Activated CD8-positive, alpha-beta T cell treated with anti-CD3 and anti-CD28 coated beads, Interleukin-2, amount 10 ng/mL, durations not matched to agents 7 days and 5 days (primary cell): ENCODE results near the gene DDRGK1. TPM values are rescaled to one million over a fixed set of nuclear protein-coding genes. Genes with fewer than 3 reads are reported as not detected.
"Not testable (repeated sequence)": the region's sequence is repeated elsewhere in the genome, so short reads cannot be mapped to it uniquely, and the experiment has no call there.

ENCODE experiments used
- ATAC-seq: fragments of 150-1000 bp; cut with Tn5 transposase; one replicate; pipeline ENCODE4 v1.10.0; 2021; ENCODE audit warnings: moderate library complexity
- CTCF ChIA-PET: fragments of 350-600 bp; sonication (Branson Sonifier 250); formaldehyde crosslinking; loops from one replicate; lab custom pipeline; 2021; ENCODE audit warnings: antibody characterized with exemption; lab: Charles Lee
- POLR2A ChIA-PET: fragments of 350-600 bp; sonication (Branson Sonifier 250); formaldehyde crosslinking; loops from one replicate; lab custom pipeline; 2021; ENCODE audit warnings: antibody characterized with exemption; lab: Charles Lee
- DNase-seq: peaks from one replicate; pipeline ENCODE4 v3.0.0-alpha.2; 2020
- H3K27ac Mint-ChIP-seq: one replicate; pipeline ENCODE4 v1.8.0; 2021; ENCODE audit warnings: mild to moderate bottlenecking, mixed read lengths
- H3K27me3 Mint-ChIP-seq: one replicate; pipeline ENCODE4 v1.8.0; 2021; ENCODE audit warnings: low read depth, mixed read lengths
- H3K36me3 Mint-ChIP-seq: one replicate; pipeline ENCODE4 v1.8.0; 2021; ENCODE audit warnings: low read depth, mixed read lengths
- H3K4me1 Mint-ChIP-seq: one replicate; pipeline ENCODE4 v1.8.0; 2021; ENCODE audit warnings: low read depth, mixed read lengths
- H3K4me3 Mint-ChIP-seq: one replicate; pipeline ENCODE4 v1.8.0; 2021; ENCODE audit warnings: mild to moderate bottlenecking, mixed read lengths
- H3K9me3 Mint-ChIP-seq: one replicate; pipeline ENCODE4 v1.8.0; 2022; ENCODE audit warnings: mixed read lengths; ENCODE audit not compliant: insufficient read depth
- total RNA-seq, 2 experiments: library from RNA; stranded (reverse); gene quantifications; one replicate each; pipeline ENCODE4 v1.2.3, GENCODE V29; 2021

The DDRGK1 gene
- total RNA-seq, 2 experiments from 2014 or later: 49.0 to 54.4 TPM

GRCh38 chr20:3192226-3193015 is 12.1 kb downstream of the DDRGK1 start:
- DNase-seq (no peak), ATAC-seq (no peak)
- no peaks in the 10 kb centered on the region for H3K27me3 Mint-ChIP-seq
- no peak overlapping the region for H3K27ac Mint-ChIP-seq
- CTCF ChIA-PET: no interaction called here
- no peaks in the 10 kb centered on the region for H3K9me3 Mint-ChIP-seq
- POLR2A ChIA-PET: interaction anchor here (2.0 kb wide), 1 partner anchor 11 kb away, joined by 9 read pairs; no protein-coding TSS in a partner anchor
- no peaks in the 10 kb centered on the region for H3K4me1 Mint-ChIP-seq
- no peak overlapping the region for H3K4me3 Mint-ChIP-seq
- peaks cover 49% of the 10 kb centered on the region for H3K36me3 Mint-ChIP-seq

- H3K9me3 Mint-ChIP-seq: no peaks in the 10 kb centered on the region
- no peak for DNase-seq
- H3K36me3 Mint-ChIP-seq: peaks cover 41% of the 10 kb centered on the region
- H3K4me3 Mint-ChIP-seq: no peak overlapping the region
- H3K27ac Mint-ChIP-seq: no peak overlapping the region
- CTCF ChIA-PET: no interaction called here
- H3K4me1 Mint-ChIP-seq: no peaks in the 10 kb centered on the region
- no peaks in the 10 kb centered on the region for H3K27me3 Mint-ChIP-seq
- POLR2A ChIA-PET: no interaction called here
- ATAC-seq: no peak
Observed at GRCh38 chr20:3190681-3191111, 13.8 kb downstream of the DDRGK1 start.

GRCh38 chr20:3189561-3190131 is 14.8 kb downstream of the DDRGK1 start:
- ATAC-seq: no peak
- CTCF ChIA-PET: no interaction called here
- no peaks in the 10 kb centered on the region for H3K27me3 Mint-ChIP-seq
- peaks cover 32% of the 10 kb centered on the region for H3K36me3 Mint-ChIP-seq
- H3K27ac Mint-ChIP-seq: no peak overlapping the region
- no peaks in the 10 kb centered on the region for H3K4me1 Mint-ChIP-seq
- no peak overlapping the region for H3K4me3 Mint-ChIP-seq
- no peak for DNase-seq
- H3K9me3 Mint-ChIP-seq: no peaks in the 10 kb centered on the region
- POLR2A ChIA-PET: no interaction called here

DNA sequence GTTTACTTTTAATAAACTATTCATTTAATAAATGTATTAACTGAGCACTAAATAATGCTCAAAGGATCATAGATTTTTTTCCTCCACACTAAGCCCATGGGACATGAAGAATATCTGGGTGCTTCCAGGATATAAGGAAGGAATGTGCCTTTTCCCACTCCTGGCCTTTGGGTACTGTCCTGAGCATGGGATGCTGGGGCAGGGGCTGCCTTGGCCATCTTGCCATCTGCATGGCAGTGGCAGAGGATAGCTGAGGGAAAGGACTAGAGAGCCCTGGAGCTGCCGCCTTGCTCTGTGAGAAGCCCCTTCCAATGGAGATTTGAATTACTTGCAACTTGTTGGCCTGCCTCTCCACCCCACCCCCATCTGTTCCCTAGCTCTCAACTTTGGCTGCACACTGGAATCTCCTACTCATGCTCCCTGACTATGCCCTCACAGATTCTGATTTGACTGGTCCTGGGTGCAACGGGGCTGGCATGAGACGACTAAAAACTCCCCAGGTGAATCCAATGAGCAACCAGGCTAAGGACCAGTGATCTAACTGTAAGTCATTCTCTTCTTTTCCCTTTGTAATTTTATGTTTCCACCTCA is 15.6 kb downstream of the DDRGK1 start:
- Mint-ChIP-seq H3K4me3 (no peak overlapping the region), H3K4me1 (no peaks in the 10 kb centered on the region), H3K36me3 (peaks cover 28% of the 10 kb centered on the region), H3K9me3 (no peaks in the 10 kb centered on the region), H3K27me3 (no peaks in the 10 kb centered on the region), H3K27ac (no peak overlapping the region)
- ChIA-PET POLR2A (interaction anchor here (0.6 kb wide), 1 partner anchor 67 kb away, joined by 3 read pairs; no protein-coding TSS in a partner anchor), CTCF (no interaction called here)
- ATAC-seq (no peak), DNase-seq (no peak)

GRCh38 chr20:3187861-3188260 is 16.6 kb downstream of the DDRGK1 start:
- H3K36me3 Mint-ChIP-seq: peaks cover 26% of the 10 kb centered on the region
- DNase-seq, CTCF ChIA-PET, H3K4me1 Mint-ChIP-seq, ATAC-seq, H3K27ac Mint-ChIP-seq, H3K27me3 Mint-ChIP-seq, POLR2A ChIA-PET, H3K9me3 Mint-ChIP-seq, H3K4me3 Mint-ChIP-seq: not testable (repeated sequence)

DNA sequence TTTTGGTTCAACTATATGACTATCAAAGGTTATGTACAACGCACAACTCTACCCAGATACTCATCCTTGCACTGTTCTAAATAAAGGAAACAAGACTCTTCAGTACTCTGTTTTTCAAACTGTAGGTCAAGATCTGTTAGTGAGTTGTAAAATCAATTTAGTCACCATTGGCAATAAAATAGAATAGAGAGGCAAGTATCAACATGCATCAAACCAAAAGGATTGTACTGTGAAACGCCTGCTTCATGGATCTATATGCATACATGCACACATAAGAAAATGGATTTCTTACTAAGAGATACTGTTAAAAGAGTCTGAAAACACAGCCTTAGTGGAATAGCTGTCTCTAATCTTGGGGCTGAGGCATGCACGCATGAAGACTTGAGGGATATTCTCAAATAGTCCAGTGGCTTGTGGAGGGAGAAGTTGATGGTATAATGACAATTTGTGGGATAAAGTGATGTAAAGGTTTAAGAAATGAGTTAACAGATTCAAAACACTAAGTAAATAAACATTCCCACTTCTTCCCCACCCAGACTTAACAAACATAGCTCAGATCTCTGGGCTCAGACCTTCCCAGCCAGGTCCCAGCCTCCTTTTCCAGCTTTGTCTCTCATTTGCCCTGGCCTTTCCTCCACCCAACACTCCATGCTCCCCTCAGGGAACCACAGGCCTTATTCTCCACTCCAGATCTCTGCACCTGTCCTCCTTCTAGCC is 20.4 kb downstream of the DDRGK1 start:
- H3K27ac Mint-ChIP-seq: no peak overlapping the region
- POLR2A ChIA-PET: no interaction called here
- CTCF ChIA-PET: no interaction called here
- DNase-seq (no peak), ATAC-seq (no peak)
- H3K9me3 Mint-ChIP-seq: no peaks in the 10 kb centered on the region
- no peak overlapping the region for H3K4me3 Mint-ChIP-seq
- no peaks in the 10 kb centered on the region for H3K4me1 Mint-ChIP-seq
- no peaks in the 10 kb centered on the region for H3K27me3 Mint-ChIP-seq
- no peaks in the 10 kb centered on the region for H3K36me3 Mint-ChIP-seq

DNA sequence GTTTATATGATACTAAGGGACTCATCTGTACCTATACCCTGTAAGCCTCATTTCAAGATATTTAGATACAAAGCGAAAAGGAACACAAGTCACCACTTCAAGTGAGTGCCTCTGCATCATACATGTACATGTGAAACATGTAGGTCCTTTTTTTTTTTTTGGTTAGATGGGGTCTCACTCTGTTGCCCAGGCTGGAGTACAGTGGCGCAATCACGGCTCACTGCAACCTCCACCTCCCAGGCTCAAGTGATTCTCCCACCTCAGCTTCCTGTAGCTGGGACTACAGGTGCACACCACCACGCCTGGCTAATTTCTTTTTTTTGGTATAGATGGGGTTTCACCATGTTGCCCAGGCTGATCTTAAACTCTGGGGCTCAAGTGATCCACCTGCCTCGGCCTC is 22.1 kb downstream of the DDRGK1 start:
- H3K4me3 Mint-ChIP-seq, H3K27ac Mint-ChIP-seq, H3K4me1 Mint-ChIP-seq, H3K36me3 Mint-ChIP-seq, POLR2A ChIA-PET, DNase-seq, H3K9me3 Mint-ChIP-seq, H3K27me3 Mint-ChIP-seq, CTCF ChIA-PET, ATAC-seq: not testable (repeated sequence)

DNA sequence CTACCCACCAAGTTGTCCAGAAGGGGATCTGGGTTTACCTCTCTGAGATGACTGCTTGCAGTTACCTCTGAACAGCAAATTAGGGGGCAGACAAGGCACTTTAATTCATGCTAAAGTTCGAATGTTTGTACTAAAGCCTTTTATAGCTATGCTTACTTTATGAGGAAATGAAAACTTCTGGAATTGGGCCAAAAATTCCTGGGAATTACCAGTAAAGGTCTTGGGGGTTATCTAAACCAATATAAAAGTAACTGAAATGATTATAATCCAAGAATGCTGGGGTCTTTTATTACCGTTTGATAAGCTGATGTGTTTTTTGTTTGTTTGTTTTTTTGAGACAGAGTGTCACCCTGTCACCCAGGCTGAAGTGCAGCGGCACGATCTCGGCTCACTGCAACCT is 23.2 kb downstream of the DDRGK1 start:
- DNase-seq: no peak
- no peak overlapping the region for H3K27ac Mint-ChIP-seq
- ATAC-seq: no peak
- no peaks in the 10 kb centered on the region for H3K27me3 Mint-ChIP-seq
- H3K4me1 Mint-ChIP-seq: no peaks in the 10 kb centered on the region
- no peak overlapping the region for H3K4me3 Mint-ChIP-seq
- POLR2A ChIA-PET: interaction anchor here (0.7 kb wide), 1 partner anchor 21 kb away, joined by 3 read pairs; no protein-coding TSS in a partner anchor
- CTCF ChIA-PET: no interaction called here
- H3K36me3 Mint-ChIP-seq: no peaks in the 10 kb centered on the region
- no peaks in the 10 kb centered on the region for H3K9me3 Mint-ChIP-seq

GRCh38 chr20:3180319-3180718 is 24.2 kb downstream of the DDRGK1 start:
- CTCF ChIA-PET: no interaction called here
- no peak overlapping the region for H3K27ac Mint-ChIP-seq
- POLR2A ChIA-PET: no interaction called here
- no peak overlapping the region for H3K4me3 Mint-ChIP-seq
- no peaks in the 10 kb centered on the region for H3K36me3 Mint-ChIP-seq
- DNase-seq (no peak), ATAC-seq (no peak)
- H3K27me3 Mint-ChIP-seq: peaks cover 3% of the 10 kb centered on the region
- H3K9me3 Mint-ChIP-seq: no peaks in the 10 kb centered on the region
- H3K4me1 Mint-ChIP-seq: no peaks in the 10 kb centered on the region

DNA sequence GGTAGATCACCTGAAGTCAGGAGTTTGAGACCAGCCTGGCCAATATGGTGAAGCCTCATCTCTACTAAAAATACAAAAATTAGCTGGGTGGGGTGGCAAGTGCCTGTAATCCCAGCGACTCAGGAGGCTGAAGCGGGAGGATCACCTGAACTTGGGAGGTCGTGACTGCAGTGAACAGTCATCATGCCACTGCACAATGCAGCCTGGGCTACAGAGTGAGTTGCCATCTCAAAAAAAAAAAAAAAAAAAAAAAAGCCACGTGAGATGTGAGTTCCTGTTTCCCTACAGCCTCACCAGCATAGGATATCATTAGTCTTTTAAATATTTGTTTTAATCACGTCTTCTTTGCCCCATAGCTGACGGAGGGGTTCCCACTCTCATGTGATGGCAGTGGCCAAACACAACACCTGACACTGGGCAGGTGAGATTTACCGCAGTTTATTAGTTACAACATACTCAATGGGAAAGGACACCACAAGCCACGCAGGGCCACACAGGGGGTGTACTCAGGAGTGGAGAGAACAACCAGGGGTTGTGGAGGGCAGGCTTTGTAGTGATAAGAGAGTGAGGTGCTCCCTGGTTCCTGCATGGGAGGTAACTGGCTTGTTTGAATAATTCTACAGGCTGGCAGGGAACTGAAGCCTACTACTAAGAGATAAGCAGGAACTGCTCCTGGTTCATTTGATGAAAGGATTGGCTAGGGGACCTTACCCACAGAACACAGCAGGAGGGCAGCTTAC is 26.6 kb downstream of the DDRGK1 start:
- peaks cover 12% of the 10 kb centered on the region for H3K4me1 Mint-ChIP-seq
- H3K36me3 Mint-ChIP-seq: no peaks in the 10 kb centered on the region
- no peak for DNase-seq
- peaks cover 16% of the 10 kb centered on the region for H3K27me3 Mint-ChIP-seq
- H3K9me3 Mint-ChIP-seq: no peaks in the 10 kb centered on the region
- ChIA-PET POLR2A (no interaction called here), CTCF (no interaction called here)
- ATAC-seq: no peak
- no peak overlapping the region for H3K27ac Mint-ChIP-seq
- no peak overlapping the region for H3K4me3 Mint-ChIP-seq

DNA sequence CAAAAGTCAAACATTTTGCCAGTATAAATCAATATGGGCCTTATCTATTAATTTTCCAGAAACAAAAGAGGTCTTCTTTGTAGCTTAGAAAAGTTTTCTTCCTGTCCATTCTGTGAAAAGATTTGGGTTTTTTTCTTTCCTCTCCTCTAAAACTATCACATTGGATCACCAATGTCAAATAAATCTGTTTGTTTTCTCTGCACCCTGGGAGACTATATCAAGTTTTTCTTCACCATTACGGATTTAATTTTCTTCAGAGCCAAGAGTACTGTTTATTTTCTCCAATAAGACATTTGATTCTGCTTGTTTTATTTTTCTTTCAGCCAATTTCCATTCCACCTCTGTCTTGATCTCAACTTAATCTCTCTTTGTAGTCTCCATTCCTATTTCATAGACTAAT is 29.2 kb downstream of the DDRGK1 start:
- no peak for DNase-seq
- Mint-ChIP-seq H3K27me3 (peaks cover 32% of the 10 kb centered on the region), H3K9me3 (no peaks in the 10 kb centered on the region), H3K4me1 (peaks cover 15% of the 10 kb centered on the region), H3K36me3 (no peaks in the 10 kb centered on the region), H3K4me3 (no peak overlapping the region), H3K27ac (no peak overlapping the region)
- ChIA-PET CTCF (no interaction called here), POLR2A (no interaction called here)
- ATAC-seq: no peak
